Dedifferentiated amniotic fluid mesenchymal stem cell (primary cell): ENCODE results near the gene AKT2.
A peak's percentile ranks its signal among the peaks of the same experiment; 100 is the strongest.
"Not testable (repeated sequence)": the region's sequence is repeated elsewhere in the genome, so short reads cannot be mapped to it uniquely, and the experiment has no call there.

Experiments
- DNase-seq: peaks from one replicate; pipeline ENCODE4 v3.0.0-alpha.2; 2016; ENCODE audit errors: extremely low spot score

AKT2 gene

DNA sequence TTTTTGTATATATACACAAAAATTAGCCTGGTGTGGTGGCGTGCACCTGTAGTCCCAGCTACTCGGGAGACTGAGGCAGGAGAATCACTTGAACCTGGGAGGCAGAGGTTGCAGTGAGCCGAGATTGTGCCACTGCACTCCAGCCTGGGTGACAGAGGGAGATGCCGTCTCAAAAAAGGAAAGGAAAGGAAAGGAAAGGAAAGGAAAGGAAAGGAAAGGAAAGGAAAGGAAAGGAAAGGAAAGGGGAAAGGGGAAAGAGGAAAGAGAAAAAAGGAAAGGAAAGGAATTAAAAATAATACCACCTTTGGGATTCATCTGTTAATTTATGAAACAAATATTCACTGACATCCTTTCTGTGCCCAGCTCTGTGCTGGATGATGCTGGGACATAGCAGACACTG, 66.1 kb downstream of the AKT2 start:
- DNase-seq: not testable (repeated sequence)

DNA sequence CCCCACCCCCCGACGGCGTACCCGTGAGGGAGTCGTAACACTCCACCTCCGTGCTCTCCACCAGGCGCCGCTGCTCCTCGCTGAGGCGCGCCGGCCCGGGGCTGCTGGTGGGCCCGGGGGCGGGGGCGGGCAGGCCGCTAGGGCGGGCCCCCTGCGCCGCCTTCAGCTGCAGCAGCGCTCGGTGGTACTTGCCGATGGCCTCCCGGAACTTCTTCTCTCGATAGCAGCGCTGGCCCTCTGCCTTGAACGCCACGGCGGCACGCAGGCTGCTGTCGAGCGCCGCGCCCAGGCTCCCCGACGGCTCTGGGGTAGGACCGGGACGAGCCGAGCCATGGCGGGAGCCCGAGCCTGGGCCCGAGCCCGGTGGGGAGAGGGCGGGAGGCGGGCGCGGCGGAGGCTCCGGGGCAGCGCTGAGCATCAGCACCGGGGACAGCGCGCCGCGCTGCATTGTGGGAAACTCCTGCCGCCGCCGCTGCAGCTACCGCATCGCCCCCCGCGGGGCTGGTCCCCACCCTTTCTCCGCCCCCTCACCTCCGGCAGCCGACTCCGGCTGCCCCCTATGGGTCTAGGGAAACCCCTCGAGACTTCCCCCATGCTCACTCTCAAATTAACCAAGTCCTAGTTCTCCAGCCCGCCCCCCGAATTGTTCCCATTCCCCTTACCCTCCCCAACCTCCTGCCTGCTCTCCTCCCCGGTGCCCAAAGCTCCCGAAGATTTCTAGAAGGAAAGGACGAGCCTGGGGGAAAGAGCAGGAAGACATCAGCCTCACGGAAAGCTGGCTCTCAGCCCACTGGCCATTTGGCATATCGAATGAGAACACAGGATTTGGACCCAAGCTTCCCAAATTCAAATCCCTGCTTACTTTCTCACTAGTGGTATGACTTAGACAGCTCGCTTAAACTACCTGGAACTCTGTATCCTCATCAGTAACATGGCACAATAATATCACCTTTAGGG, 66.9 kb downstream of the AKT2 start, which contains the start of gene TTC9B:
TTC9B (minus strand) TSS at position 451 of the 957 bp plus-strand sequence; CDS start at position 448, 3 bp downstream.
- DNase-seq: no peak

GRCh38 chr19:40217027-40217810, 67.9 kb downstream of the AKT2 start:
- no peak for DNase-seq

DNA sequence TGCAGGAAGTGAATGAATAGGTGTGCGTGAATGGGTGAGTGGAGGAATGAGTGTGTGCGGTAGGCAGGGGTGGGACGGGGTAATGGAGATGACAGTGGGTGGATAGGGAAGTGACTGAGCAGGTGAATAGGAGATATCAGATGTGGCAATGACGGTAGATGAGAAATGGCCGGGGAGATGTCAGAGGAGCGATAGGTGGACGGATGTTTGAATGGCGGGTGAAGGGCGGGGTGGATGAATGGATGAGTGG, 68.4 kb downstream of the AKT2 start:
- no peak for DNase-seq

- no peak for DNase-seq
Measured at GRCh38 chr19:40216013-40216776, 69.0 kb downstream of the AKT2 start.

DNA sequence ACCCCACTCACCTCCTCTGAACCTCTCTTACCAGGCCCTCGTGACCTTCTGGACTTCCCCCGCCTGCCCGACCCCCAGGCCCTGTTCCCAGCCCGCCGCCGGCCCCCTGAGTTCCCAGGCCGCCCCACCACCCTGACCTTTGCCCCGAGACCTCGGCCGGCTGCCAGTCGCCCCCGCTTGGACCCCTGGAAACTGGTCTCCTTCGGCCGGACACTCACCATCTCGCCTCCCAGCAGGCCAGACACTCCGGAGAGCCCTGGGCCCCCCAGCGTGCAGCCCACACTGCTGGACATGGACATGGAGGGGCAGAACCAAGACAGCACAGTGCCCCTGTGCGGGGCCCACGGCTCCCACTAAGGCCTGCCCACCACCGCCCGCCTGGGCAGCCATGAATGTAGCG, 70.2 kb downstream of the AKT2 start:
- no peak for DNase-seq

DNA sequence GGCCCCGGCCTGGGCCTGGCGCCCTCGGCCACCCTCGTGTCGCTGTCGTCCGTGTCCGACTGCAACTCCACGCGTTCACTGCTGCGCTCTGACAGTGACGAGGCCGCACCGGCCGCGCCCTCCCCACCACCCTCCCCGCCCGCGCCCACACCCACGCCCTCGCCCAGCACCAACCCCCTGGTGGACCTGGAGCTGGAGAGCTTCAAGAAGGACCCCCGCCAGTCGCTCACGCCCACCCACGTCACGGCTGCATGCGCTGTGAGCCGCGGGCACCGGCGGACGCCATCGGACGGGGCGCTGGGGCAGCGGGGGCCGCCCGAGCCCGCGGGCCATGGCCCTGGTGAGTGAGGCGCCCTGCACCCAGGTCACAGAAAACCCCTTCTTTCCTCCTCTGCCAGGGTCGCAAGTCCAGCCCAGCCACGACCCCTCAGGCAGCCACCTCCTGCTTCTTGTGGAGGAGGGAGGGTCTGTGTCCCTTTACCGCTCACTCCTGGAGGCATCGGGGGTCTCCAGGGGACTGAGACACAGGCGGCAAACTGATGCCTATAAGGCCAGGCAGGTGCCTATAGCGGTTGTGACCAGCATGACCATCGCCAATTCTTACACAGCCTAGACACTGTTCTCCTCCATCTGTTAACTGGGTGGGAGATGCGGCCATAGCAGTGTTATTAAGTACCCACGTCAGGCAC, 71.1 kb downstream of the AKT2 start:
- no peak for DNase-seq

GRCh38 chr19:40213251-40213829, 71.8 kb downstream of the AKT2 start:
- DNase-seq: no peak

DNA sequence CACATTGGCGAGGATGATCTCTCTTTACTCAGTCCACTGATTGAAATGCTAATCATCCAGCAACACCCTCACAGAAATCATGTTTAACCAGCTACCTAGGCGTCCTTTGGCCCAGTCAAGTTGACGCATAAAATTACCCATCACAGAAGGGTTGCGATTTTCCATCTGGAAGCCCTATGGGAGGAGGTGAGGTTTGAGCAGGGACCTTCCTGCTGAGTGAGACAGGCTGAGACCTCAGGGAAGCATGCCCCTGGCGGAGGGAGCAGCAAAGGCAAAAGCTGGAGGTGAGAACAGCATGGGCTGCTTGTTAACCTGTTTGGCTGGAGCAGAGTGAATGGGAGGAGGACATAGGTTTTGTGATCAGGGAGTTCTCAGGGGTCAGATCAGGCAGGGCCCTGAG, 74.3 kb downstream of the AKT2 start:
- no peak for DNase-seq

- no peak for DNase-seq
Measured at GRCh38 chr19:40208602-40209001, 76.5 kb downstream of the AKT2 start.

- DNase-seq: peak; percentile 8
Measured at GRCh38 chr19:40205760-40206159, 79.4 kb downstream of the AKT2 start.

GRCh38 chr19:40204381-40204780, 80.8 kb downstream of the AKT2 start:
- no peak for DNase-seq

DNA sequence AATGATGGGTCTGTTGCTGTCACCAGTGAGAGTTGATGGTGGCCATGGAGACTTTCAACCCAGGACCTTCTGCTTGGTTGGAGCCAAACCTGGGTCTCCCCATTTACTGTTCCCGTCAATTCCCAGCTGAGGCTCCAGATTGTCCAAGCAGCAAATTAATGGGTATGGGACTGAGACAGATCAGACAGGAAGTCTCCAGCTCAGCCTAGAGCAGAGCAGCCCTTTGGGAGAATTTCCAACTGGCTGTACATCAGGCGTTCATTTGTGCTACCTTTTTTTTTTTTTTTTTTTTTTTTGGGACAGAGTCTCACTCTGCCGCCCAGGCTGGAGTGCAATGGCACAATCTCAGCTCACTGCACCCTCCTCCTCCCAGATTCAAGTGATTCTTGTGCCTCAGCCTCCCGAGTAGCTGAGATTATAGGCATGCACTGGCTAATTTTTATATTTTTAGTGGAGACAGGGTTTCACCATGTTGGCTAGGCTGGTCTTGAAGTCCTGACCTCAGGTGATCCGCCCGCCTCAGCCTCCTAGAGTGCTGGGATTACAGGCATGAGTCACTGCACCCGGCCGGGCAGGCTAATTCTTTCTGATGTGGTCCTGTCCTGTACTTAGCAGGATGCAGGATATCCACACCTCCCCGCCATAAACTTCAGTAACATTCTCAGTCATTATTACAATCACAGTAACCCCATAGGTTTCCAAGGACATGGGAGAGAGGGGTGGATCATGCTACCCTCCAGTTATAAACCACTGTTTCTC, 84.6 kb downstream of the AKT2 start:
- peak; percentile 8 for DNase-seq

- DNase-seq: no peak
Measured at GRCh38 chr19:40198272-40198990, 86.7 kb downstream of the AKT2 start.

DNA sequence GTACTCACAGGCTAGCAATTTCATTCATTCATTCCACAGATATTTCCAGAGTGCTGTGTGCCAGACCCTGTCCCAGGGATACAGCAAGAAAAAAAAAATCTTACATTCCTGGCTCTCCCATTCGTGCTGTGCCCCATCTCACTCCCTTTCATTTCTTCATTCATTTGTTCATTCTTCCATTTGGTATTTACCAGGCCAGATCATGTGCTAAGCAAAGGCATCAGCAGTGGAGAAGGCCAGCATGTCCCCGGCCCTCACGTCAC, 91.6 kb downstream of the AKT2 start:
- no peak for DNase-seq

- no peak for DNase-seq
Measured at GRCh38 chr19:40192758-40193586, 92.2 kb downstream of the AKT2 start.

DNA sequence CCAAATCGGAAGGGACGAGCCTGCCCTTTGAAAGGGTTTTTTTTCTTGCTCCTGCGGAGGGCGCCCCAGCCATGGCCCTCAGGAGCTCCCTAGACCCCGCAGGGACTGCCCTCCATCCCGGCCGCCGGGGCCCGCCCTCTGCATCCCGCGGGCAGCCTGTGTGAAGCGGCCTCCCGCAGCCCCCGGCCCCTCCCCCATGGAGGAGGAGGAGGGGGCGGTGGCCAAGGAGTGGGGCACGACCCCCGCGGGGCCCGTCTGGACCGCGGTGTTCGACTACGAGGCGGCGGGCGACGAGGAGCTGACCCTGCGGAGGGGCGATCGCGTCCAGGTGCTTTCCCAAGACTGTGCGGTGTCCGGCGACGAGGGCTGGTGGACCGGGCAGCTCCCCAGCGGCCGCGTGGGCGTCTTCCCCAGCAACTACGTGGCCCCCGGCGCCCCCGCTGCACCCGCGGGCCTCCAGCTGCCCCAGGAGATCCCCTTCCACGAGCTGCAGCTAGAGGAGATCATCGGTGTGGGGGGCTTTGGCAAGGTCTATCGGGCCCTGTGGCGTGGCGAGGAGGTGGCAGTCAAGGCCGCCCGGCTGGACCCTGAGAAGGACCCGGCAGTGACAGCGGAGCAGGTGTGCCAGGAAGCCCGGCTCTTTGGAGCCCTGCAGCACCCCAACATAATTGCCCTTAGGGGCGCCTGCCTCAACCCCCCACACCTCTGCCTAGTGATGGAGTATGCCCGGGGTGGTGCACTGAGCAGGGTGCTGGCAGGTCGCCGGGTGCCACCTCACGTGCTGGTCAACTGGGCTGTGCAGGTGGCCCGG, 93.1 kb downstream of the AKT2 start:
- no peak for DNase-seq
